Omental fat pad (tissue), 4 donors: ENCODE results near the gene SLC35D1. TPM values are rescaled to one million over a fixed set of nuclear protein-coding genes. Genes with fewer than 3 reads are reported as not detected.

Experiments used
- small RNA-seq: library from RNA; depleted of rRNA; stranded (forward); fragments of <200 nt; gene quantifications from one replicate; pipeline ENCODE3, GENCODE V24; 2016
- total RNA-seq, 4 donors: library from RNA; depleted of rRNA; stranded (reverse); fragments of >200 nt; gene quantifications; one replicate each; pipeline ENCODE4 v1.1.0, GENCODE V29; 2016

The SLC35D1 gene
- total RNA-seq, 4 donors from 2014 or later = 9.4 to 10.1 (median 9.6) TPM

Small RNAs within 50 kb of the gene (small RNA-seq; reads per million reads assigned to genes)
- gene RF00322 = not detected

Other genes with a start within 250 kb of the SLC35D1 start
- gene DNAI4, start 129.3 kb downstream of the SLC35D1 start, total RNA-seq = 1 to 10 TPM; 2.8 to 8.8 (median 4.7) TPM
- 10 to 100 TPM; 30.9 to 55.5 (median 34.9) TPM for gene MIER1, start 129.2 kb downstream of the SLC35D1 start, total RNA-seq
- not detected for gene C1orf141, start 80.8 kb upstream of the SLC35D1 start, total RNA-seq
- gene IL23R, start 112.3 kb upstream of the SLC35D1 start, total RNA-seq = under 1 TPM in 2 of 4 donors, not detected in 2; 0.19 to 0.32 TPM